ENCODE measurements around the gene SH3RF3.

SH3RF3 gene

DNA sequence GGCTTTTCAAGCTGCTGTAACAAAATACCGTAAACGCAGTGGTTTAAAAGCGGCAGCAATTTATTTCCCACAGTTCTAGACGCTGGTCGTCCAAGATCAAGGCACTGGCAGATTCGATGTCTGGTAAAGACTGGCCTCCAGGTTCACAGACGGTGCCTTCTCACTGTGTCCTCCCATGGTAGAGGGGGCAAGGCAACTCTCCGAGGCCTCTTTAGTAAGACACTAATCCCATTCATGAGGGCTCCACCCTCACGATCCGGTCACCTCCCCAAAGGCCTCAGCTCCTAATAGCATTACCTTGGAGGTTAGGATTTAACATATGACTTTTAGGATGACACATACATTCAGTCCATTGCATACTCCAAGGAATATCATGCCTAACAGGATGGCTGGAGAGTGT is 117.2 kb downstream of the SH3RF3 start:
- DNase-seq, result no peak

DNA sequence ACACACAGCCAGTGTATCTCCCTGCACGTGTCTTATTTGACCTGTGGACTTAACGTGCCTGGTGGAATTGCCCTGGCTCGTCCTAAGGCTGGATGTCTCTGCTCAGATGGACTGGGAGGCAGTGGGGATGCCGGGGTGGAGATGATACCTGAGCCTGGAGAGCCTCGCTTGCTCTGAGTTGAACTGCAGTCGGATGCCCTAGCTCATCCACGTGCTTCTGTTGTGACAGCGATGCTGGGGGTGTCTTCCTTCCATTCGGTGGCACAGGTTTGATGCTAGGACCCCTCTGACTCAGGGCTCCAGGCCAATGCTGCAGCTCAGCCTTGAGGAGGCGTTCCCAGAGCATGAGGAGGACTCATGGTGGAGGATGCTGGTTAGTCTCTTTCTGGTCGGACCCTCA is 117.6 kb downstream of the SH3RF3 start:
- no peak for DNase-seq

DNA sequence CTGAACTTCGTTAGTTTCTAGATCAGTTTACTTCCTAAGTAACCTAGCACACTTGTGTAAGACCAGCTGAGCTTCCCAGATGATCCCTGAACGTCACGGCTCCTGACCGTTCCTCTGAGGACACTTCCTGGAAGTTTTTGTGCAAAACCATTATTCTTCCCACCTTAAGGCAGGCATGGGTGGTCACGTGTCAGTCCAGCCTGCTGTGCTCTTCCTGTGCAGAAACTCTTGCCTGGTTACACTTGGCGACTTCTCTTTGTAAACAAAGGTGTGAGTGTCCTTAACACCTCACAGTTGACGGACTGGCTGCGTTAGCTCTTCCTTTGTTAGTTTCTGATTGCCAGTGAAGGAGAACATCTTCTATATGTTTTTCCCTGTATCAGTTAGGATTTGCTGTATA is 118.3 kb downstream of the SH3RF3 start:
- DNase-seq, result no peak

GRCh38 chr2:109247812-109248211 is 118.8 kb downstream of the SH3RF3 start:
- no peak for DNase-seq

GRCh38 chr2:109248590-109248989 is 119.6 kb downstream of the SH3RF3 start:
- DNase-seq, result no peak

GRCh38 chr2:109253217-109253616 is 124.2 kb downstream of the SH3RF3 start:
- no peak for DNase-seq

- DNase-seq, result no peak
These were observed 125.3 kb downstream of the SH3RF3 start for GRCh38 chr2:109254174-109254904.

GRCh38 chr2:109255654-109256053 is 126.6 kb downstream of the SH3RF3 start:
- no peak for DNase-seq

GRCh38 chr2:109256111-109256510 is 127.1 kb downstream of the SH3RF3 start:
- DNase-seq, result no peak

DNA sequence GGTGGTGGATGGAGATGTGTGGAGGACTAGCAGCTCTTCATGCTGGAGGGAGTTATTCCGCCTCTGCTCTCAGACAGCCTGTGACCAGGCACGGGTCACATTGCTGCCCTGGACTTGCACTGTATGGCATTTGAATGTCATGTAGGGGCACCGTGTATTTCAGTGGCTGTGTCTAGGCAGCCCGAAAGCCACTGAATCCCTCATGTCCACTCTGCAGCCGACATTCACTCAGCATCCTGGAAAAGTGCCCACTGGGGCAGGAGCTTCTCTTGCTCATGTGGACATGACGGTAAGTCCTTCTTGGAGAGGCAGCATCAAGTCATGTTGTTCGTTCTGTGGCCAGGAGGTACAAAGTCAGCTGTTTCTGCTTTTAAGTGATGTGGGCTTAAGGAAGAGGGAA is 127.9 kb downstream of the SH3RF3 start:
- no peak for DNase-seq

GRCh38 chr2:109257653-109258052 is 128.6 kb downstream of the SH3RF3 start:
- no peak for DNase-seq

GRCh38 chr2:109258376-109258775 is 129.4 kb downstream of the SH3RF3 start:
- no peak for DNase-seq

- no peak for DNase-seq
These were observed 130.0 kb downstream of the SH3RF3 start for GRCh38 chr2:109258905-109259540.

GRCh38 chr2:109259671-109260070 is 130.7 kb downstream of the SH3RF3 start:
- DNase-seq, result no peak

GRCh38 chr2:109260116-109260855 is 131.3 kb downstream of the SH3RF3 start:
- no peak for DNase-seq

DNA sequence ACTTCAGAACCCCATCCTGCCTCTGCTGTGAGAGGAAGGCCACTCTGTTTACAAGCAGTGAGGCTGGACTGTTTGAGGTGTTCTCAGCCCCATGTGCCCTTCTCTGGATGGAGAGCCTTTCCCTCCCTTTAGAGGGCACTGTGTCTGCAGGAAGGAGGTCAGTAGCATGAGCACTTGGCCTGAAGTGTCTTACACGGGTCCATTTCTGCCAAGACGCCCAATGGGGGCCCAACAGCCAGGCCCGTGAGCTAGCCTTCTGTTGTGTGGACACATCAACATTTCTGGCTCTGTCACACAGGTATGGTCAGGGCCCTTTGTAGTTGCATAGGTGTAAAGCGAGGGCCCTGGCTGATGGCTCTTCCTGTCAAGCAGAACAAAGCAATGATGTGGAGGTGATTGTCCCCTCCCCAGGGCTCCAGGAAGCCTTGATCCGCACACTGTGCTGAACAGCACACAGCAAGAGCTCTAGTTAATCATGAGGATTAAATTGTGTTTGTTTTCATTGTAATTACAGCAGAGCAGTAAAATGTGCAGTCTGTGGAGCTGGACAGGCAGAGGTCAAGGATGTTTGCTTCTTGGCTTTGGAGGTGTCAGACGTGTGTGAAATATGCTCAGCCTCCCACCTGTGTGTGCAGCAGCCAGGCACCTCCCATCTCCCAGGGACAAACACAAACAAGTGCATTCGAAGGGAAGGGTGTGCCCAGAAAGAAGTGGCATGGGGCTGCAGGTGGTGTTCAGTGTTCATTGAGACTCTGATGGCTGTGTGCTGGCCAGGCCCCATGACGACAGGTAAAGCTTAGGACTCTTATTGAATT is 132.1 kb downstream of the SH3RF3 start:
- DNase-seq, result peak; percentile 66

GRCh38 chr2:109261906-109262631 is 133.1 kb downstream of the SH3RF3 start:
- DNase-seq, result no peak

- no peak for DNase-seq
These were observed 135.8 kb downstream of the SH3RF3 start for GRCh38 chr2:109264595-109265328.

DNA sequence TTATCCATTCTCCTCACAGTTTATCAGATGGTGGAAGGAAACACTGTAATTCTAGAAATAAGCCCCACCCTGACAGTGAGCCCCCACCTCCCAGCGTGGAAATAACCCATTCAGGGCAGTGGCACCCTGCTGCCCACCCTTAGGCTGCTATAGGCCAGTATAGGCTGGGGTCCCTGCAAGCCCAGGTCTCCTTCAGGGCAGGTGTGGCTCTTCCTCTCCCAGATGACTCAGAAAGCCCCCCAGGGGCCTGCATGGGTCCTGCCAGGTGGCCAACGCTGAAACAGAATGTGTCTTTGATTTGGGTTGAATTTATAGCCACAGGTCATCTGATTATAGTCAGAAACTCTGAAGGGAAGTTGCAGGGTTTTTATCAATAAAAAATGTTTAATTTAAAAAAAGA is 136.4 kb downstream of the SH3RF3 start:
- no peak for DNase-seq

- DNase-seq, result no peak
These were observed 136.9 kb downstream of the SH3RF3 start for GRCh38 chr2:109265953-109266352.

DNA sequence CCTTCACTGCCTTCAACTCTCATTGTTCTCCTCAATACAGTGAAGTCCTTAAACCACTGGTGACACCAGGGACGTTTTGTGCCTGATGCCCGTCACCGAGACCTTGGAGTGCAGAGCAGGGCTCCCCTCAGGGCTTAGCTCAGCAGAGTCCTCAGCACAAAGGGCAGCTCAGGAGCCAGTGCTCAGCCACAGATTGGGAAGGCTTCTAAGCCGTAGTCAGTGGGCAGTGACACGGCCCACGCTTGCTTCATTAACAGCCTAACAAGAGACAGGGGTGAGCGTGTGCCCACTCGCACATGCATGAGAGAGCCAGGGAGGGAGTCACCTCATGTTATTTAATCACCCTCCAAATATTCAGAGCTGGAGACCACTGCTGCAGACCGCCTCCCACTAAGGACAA is 137.5 kb downstream of the SH3RF3 start:
- no peak for DNase-seq

Measured in NCI-H1105 treated with DMSO at 0.1 percent for 48 hours (cell line).